HG02970 (cell line): Measurements from ENCODE around the gene HUS1.
"Not testable (repeated sequence)": the region's sequence is repeated elsewhere in the genome, so short reads cannot be mapped to it uniquely, and the experiment has no call there.

Experiments used
- ATAC-seq: cut with Tn5 transposase; IDR thresholded peaks from one replicate; pipeline ENCODE4 v1.9.1; 2021; ENCODE audit warnings: mild to moderate bottlenecking, moderate library complexity, moderate number of reproducible peaks; ENCODE audit not compliant: unreplicated experiment, low FRiP score

Gene HUS1

DNA sequence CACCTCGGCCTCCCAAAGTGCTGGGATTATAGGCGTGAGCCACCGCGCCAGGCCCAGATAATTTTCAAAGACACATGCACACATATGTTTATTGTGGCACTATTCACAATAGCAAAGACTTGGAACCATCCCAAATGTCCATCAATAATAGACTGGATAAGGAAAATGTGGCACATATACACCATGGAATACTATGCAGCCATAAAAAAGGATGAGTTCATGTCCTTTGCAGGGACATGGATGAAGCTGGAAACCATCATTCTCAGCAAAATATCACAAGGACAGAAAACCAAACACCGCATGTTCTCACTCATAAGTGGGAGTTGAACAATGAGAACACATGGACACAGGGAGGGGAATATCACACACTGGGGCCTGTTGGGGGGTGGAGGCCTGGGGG is 1.2 kb upstream of the HUS1 start:
- ATAC-seq, result not testable (repeated sequence)

GRCh38 chr7:47979832-47980181 is 392 bp upstream of the HUS1 start:
- no peak for ATAC-seq

GRCh38 chr7:47978790-47979144 is 648 bp downstream of the HUS1 start:
- ATAC-seq, result no peak

DNA sequence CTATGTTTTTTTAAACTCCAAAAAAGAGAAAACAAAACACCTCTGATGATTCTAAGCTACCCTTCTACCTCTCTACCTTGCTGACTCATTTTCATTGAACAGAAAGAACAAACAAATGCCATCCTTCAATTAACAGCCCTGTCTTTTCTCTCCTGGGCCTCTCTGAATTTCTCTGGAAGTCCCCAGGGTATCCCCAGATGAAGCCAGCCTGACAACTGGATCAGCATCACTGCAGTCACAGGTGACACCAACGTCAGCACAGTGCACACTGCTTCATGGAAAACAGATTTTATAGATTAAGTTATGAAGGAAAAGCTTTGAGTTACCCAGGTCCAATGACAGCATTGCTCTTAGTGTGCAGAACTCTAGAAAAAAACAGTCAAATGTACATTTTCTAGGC is 5.7 kb downstream of the HUS1 start:
- ATAC-seq, result no peak

DNA sequence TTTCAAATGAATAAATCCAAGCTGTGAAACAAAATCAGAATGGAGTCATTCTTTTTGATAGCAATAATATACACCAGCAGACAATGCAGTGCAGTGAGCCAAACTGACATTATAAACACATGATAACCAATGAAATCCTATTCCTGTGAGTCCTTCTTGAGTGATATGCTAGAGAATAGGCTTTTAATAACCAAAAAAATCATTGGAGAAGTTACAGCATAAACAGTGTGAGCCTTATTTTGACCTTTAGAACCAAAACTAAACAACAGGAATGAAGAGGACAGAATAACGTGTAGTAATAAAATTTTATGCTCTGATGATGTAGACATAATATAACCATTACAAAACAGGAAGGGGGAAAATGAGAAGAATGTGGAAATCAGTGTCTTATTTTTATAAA is 8.7 kb downstream of the HUS1 start:
- ATAC-seq, result no peak

- no peak for ATAC-seq
These were observed 10.3 kb downstream of the HUS1 start for GRCh38 chr7:47968847-47969774.

DNA sequence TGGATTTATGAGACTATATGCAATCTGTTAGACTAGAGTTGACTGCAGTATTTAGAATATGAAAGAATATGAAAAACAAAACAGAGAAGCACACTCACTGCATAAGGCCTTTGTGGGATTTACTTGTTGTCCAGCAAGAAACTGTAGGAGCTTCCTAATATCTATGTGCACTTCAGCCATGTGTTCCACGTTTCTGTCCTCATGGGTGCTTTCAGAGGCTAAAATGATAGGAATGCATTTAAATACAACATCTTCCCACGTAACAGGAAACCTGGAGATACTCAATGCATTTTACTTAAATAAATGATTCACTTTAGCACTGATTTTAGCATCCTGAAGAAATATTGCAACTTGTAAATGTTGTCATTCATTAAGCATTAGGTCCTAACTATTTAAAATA is 11.7 kb downstream of the HUS1 start:
- ATAC-seq, result no peak

DNA sequence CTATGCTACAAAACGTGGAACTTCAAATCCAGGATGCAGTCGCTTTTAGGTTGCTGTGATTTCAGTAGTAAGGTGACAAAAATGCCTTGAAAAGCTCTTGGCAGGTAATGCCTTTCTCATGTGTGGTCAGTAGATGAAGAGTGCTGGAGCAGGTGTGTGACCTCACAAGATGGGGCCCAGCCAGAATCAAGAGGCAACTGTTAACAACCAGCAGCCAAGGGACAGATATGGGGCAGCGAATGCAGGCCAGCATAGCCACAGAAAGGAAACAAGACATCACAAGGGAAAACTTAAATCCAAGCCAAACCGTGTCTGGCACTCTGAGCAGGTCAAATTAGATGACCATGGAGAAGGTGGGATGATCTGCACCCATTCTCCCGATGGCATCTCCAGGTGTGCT is 12.3 kb downstream of the HUS1 start:
- no peak for ATAC-seq

DNA sequence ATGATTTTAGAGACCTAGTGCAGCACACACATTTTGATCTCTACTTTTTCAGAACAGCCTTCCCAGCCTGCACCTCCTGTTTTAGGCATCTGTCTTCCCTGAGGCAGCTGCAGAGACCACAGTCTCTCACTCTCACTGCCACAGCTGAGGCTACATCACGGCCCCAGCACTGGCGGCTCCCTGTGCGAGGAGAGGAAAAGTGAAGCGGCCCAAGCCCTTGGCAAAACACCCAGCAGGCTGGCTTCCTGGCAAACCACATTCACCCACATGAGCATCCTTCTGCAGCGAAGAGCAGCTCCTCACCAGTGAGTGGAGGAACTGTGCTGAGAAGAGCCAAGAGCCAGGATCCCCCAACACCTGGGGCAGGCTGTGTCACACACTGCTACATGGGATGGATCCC is 14.0 kb downstream of the HUS1 start:
- no peak for ATAC-seq

DNA sequence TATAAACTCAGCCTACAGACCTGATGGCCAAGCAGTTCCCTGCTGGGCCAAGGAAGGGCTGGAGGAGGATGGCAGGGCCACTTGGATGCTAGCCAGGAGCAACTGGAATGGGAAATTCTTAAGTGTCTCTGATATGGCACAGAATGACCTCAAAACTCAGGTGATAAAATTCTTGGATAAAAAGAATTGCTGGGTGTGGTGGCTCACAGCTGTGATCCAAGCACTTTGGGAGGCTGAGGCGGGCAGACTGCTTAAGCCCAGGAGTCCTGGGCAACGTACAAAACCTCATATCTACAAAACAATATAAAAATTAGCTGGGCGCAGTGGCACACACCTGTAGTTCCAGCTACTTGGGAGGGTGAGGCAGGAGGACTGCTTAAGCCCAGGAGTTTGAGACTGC is 17.2 kb downstream of the HUS1 start:
- no peak for ATAC-seq

DNA sequence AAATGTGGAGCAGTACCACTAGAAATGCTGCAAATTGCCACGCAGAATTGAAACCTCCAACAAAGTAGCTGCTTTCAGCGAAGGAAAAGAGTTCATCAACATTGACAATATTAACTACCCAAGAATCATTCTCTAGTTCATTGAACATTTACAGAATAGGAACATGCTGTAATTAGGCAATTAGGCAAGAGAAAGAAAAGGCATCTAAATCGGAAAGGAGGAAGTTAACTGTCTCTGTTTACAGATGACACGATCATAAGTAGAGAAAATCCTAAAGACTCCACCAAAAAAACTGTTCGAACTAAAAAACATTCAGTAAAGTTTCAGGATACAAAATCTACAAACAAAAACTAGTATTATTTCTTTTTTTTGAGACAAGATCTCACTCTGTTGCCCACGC is 22.3 kb downstream of the HUS1 start:
- no peak for ATAC-seq

GRCh38 chr7:47956220-47956619 is 23.2 kb downstream of the HUS1 start:
- no peak for ATAC-seq

- ATAC-seq, result no peak
These were observed 25.0 kb downstream of the HUS1 start for GRCh38 chr7:47954231-47954911.

GRCh38 chr7:47953822-47954221 is 25.6 kb downstream of the HUS1 start:
- no peak for ATAC-seq

GRCh38 chr7:47952224-47952623 is 27.2 kb downstream of the HUS1 start:
- no peak for ATAC-seq

GRCh38 chr7:47951374-47951773 is 28.0 kb downstream of the HUS1 start:
- no peak for ATAC-seq

GRCh38 chr7:47950714-47951113 is 28.7 kb downstream of the HUS1 start:
- no peak for ATAC-seq

- ATAC-seq, result no peak
These were observed 29.7 kb downstream of the HUS1 start for GRCh38 chr7:47949703-47950102.

DNA sequence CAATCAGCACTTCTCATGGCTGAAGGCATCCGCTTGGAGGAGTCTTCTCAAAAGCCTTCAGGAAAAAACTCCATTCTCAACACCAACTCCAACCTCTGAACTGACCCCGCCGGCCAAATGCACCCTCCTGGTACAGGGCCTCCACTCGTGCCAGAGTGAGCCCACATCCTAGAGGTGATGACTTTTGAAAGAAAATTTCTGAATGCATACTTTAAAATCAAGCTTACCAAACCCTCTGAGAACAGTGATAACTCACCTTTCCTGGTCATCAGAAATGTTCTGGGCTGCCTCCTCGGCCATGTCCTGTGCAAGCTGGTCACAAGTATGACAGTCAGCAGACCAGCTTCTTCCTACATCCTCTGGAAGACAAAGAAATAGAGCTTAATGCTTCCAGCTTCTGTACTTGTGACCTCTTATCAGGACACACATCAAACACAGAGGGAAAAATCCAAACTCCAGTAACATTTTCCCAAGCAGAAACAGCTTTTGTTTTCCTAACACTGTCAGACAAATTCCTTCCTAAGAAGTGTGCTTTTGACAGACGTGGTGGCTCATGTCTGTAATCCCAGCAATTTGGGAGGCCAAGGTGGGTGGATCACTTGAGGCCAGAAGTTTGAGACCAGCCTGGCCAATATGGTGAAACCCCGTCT is 31.1 kb downstream of the HUS1 start, which contains the start of gene PKD1L1:
Gene PKD1L1, minus strand, starts transcription at position 326 of the 650 bp plus-strand sequence. Its CDS starts 26 bp downstream, at position 300.
- no peak for ATAC-seq

DNA sequence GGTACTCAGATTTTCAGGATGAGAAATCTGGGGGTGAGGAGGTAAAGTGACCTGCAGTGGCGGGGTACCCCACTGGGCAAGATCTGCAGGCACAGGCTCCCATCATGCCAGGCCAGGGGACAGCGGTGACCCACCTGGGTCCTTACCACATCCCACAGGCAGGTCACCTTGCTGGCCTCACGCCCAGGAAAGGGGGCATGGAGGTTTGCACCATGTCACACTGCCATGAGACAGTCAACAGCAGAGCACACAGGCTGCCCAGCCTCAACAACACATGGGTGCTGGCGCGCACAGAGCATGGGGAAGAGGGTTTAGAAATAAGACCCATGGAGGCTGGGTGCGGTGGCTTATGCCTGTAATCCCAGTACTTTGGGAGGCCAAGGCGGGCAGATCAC is 32.1 kb downstream of the HUS1 start:
- no peak for ATAC-seq

- ATAC-seq, result no peak
These were observed 32.6 kb downstream of the HUS1 start for GRCh38 chr7:47946581-47947354.
